ENCODE measurements around the gene TBK1.

TBK1 gene

DNA sequence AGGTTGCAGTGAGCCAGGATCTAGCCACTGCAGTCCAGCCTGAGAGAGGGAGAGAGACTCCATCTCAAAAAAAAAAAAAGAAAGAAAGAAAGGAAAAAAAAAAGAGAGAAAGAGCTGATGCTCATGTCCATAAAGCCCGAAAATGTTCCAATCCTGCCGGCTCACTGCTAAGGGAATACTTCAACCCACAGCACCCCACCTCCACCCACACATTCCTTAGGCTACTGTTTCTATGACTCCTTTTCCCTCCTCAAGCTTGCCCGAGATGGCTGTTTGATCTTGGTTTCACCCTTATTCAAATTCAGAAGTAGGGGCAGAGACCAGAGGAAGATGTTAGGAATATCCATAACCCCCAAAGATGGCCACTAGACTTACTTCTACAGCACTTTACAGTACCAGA, 98.8 kb downstream of the TBK1 start:
- DNase-seq = no peak

DNA sequence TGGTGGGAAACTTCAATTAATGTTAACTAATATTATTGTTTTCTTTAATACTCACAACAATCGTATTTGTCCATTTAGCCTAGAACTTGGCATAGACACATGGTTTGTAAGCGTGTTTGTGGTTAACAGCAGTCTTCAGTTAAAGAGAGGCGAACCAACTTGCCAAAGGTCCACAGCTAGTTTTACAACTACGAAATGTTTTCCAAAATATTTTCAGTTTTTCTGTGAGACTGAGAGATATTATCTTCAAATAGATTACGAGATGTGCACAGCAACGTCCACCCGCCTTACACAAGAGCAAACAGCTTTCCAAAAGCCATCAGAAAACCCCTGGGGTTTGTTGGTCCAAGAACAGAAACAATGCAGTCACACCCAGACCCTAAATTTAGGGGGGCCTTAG, 99.8 kb downstream of the TBK1 start:
- no peak for DNase-seq
